Endometrial microvascular endothelial cells (primary cell): ENCODE measurements around the gene GOLT1B. TPM values are rescaled to one million over a fixed set of nuclear protein-coding genes. Genes with fewer than 3 reads are reported as not detected.

ENCODE experiments used
- in situ Hi-C: cut with HindIII; loops from 2 replicates; pipeline ENCODE4 v1.10.0; 2017; ENCODE audit warnings: low sequenced_read_pairs, low pct_unique_long_range_greater_than_20kb; ENCODE audit errors: inconsistent ontology term
- total RNA-seq: library from RNA; depleted of rRNA; stranded (reverse); fragments of >200 nt; gene quantifications from one replicate; pipeline ENCODE4 v1.2.3, GENCODE V29; 2015; ENCODE audit errors: inconsistent ontology term

Gene GOLT1B
- total RNA-seq, 1 donor from 2014 or later = 41.6 TPM

DNA sequence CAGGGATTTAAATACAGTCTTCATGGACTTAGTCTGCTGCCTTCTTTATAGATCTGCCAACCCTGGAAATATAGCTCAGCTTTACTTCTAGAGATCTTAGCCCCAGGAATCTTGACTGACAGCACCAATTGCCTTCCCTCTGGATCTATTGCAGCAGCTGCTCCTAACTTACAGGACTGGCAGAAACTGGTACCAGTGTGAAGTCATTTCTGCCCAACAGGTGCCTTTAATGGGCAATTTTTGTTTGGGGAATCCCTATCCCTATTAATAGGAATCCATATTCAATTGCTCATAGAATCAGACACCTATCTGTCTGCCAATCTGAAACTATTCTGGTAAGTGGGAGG is 51.7 kb downstream of the GOLT1B start:
- in situ Hi-C loops = no loop called here

DNA sequence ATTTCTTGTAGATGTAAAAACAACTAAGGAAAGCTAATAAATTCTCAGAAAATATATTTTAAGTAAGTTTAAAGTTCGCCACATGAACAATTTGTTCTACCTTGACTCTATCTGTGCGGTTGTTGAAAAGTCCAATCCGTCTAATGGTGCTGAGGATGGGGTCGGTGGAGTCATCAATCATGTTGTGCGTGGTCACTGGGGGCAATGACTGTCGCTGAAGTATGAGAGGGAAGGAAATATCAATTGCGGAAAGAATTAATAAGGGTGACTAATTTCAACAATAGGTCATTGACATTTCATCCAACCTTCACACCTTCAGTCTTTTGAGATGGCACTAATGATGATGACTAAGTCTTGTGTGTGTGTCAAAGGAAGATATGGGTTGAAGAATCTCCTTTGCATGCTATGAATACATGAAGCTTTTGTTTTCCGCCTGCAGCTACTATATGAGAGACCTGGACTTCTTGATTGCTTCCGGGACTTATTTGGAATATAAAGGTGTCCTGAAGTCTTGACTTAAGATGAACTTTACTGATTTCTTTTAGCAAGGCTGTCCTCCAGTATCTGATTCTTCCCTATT is 56.6 kb downstream of the GOLT1B start:
- in situ Hi-C loops = no loop called here

DNA sequence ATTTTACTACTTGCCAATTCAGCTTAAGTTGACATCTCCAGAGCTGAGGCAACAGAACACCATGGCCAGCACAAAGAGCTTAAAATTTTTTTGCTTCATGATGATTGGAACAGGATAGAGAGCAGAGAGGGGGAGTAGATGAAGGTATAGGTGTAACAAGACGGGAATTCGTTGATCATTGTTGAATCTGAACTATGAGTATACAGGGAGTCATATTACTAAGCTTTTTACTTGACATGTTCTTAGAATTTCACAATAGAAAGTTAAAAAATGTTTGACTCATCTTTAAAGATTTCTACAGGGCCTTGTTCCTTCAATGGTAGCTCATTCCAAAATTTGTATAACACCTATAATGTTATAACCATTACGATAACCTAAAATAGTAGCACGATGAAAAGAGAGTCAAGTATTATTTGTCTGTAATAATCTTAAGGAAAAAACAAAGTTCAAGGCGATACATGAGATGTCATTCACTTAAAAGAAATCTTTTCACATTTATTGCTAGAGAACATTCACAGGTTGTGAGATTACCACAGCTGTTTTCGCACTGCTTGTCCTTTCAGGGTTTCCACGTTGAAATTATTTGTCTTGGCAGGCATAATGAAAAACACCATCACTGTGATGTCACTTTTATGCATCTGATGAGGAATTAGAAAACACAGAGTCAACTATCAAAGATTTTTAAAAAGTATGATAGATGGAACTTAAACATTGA is 58.4 kb downstream of the GOLT1B start:
- in situ Hi-C loops = no loop called here

DNA sequence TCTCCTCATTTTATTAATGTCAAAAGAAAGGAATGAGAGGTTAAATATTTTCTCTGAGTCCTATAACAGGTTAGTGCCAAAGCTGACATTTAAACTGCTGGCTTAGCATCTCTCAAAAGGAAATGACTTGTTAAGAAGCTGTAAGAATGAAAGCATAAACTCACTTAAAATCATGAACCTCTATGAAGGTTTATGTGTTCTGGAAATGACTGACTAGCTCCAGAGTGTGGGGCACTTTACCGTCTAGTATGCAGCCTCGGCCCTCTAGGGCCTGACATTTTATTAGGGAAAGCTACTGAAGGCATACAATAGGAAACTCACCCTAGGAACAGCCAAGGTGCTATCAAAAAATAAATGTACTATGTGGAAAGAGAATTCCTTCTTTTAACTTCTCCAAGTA is 59.6 kb downstream of the GOLT1B start:
- in situ Hi-C loops = no loop called here

DNA sequence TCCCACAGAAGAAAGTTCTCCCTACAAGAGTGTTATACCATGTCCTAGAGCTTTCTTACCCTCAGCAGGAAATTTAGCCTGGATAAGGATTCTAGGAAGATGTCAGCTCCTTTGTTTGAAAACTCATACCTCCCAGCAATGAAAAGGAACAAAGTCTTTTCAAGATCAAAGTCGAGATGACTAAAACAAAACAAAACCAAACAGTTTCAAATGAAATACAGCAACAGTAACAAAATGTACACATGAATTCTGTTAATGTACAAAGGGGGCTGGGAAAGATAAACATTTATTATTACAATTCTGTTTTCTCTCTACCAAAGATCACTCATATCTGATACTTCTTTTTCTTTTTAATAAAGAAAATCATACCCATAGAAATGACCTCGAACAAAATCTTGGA is 61.3 kb downstream of the GOLT1B start:
- in situ Hi-C loops = no loop called here

- in situ Hi-C loops = no loop called here
Measured at GRCh38 chr12:21566223-21566906, 64.8 kb downstream of the GOLT1B start.

DNA sequence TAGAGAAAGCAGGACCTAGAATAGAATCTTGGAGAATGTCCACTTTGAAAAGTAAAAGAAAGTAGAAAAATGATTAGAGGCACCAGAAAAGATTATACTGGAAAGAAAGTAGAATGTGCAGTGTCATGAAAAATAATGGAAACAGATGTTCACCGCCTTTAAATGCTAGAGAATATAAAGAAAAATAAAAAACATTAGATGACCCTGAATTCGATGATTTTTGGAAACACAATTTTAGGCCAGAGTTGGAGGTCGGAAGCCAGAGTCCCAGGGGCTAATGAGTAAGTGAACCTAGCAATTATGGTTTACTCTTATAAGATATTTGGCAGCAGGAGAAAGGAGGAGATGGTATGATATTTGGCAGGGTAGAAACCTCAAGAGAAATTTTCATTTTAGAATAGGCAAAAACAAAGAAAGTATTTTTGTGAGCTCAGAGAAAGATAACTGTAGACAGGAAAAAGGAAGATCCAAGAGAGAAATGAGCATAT is 65.4 kb downstream of the GOLT1B start:
- in situ Hi-C loops = no loop called here

Other genes starting within 250 kb of the GOLT1B start
- not detected for gene SLCO1A2, start 166.9 kb upstream of the GOLT1B start, total RNA-seq
- gene IAPP, start 128.9 kb upstream of the GOLT1B start, total RNA-seq = not detected
- 8.5 TPM for gene PYROXD1, start 64.1 kb upstream of the GOLT1B start, total RNA-seq
- gene RECQL, start 154 bp upstream of the GOLT1B start, total RNA-seq = 96.4 TPM
- not detected for gene SPX, start 24.5 kb downstream of the GOLT1B start, total RNA-seq
- not detected for gene GYS2, start 103.1 kb downstream of the GOLT1B start, total RNA-seq
- gene LDHB, start 156.1 kb downstream of the GOLT1B start, total RNA-seq = 884 TPM